ENCODE data around the gene LMF1. TPM values are rescaled to one million over a fixed set of nuclear protein-coding genes. Genes with fewer than 3 reads are reported as not detected.

LMF1 gene
- total RNA-seq, 1 experiment from 2014 or later, result 13.5 TPM

GRCh38 chr16:997440-998051 lies 26.8 kb upstream of the LMF1 start:
- H3K4me2 ChIP-seq (ENCODE audit: low read length), result peak overlapping the region; percentile 79
- TF ChIP-seq EZH2 (IDR thresholded peaks at IDR 0.05; ENCODE audit: low read length, unreplicated experiment) (no peak), EZH2phosphoT487 (IDR thresholded peaks at IDR 0.05; ENCODE audit: borderline replicate concordance, low read length) (no peak)
- TF ChIP-seq, protein P1, sequence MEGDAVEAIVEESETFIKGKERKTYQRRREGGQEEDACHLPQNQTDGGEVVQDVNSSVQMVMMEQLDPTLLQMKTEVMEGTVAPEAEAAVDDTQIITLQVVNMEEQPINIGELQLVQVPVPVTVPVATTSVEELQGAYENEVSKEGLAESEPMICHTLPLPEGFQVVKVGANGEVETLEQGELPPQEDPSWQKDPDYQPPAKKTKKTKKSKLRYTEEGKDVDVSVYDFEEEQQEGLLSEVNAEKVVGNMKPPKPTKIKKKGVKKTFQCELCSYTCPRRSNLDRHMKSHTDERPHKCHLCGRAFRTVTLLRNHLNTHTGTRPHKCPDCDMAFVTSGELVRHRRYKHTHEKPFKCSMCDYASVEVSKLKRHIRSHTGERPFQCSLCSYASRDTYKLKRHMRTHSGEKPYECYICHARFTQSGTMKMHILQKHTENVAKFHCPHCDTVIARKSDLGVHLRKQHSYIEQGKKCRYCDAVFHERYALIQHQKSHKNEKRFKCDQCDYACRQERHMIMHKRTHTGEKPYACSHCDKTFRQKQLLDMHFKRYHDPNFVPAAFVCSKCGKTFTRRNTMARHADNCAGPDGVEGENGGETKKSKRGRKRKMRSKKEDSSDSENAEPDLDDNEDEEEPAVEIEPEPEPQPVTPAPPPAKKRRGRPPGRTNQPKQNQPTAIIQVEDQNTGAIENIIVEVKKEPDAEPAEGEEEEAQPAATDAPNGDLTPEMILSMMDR (conservative IDR thresholded peaks at IDR 0.05; ENCODE audit: low read depth, low read length), result no peak
- no peaks in the 10 kb centered on the region for H3K79me2 ChIP-seq (ENCODE audit: low read length)
- ChIA-PET CTCF (no interaction called here), POLR2A (ENCODE audit: unreplicated experiment) (no interaction called here)
- no peaks in the 10 kb centered on the region for H3K9me3 ChIP-seq (ENCODE audit: low read length)
- H4K20me1 ChIP-seq (ENCODE audit: low read length), result no peaks in the 10 kb centered on the region
- DNase-seq (peak; percentile 57), ATAC-seq (peak; percentile 89)
- H3K4me3 ChIP-seq (ENCODE audit: low read length), result peak overlapping the region; percentile 52
- peak overlapping the region; percentile 64 for H2AFZ ChIP-seq (ENCODE audit: low read length)
- H3K27me3 ChIP-seq (ENCODE audit: low read length), result no peaks in the 10 kb centered on the region
- no TSS peak for BruUV-seq (replicated peaks)
- H3K36me3 ChIP-seq (ENCODE audit: low read depth, low read length), result no peaks in the 10 kb centered on the region
- no peak overlapping the region for H3K9ac ChIP-seq (ENCODE audit: low read length)
- peaks cover 3% of the 10 kb centered on the region for H3K4me1 ChIP-seq (ENCODE audit: insufficient read depth, low read length)
- intact Hi-C loops (cut with micrococcal nuclease), result no loop called here
- H3K9me2 ChIP-seq (replicated peaks; ENCODE audit: low read length), result no peaks in the 10 kb centered on the region
- H3K27ac ChIP-seq (ENCODE audit: low read length), result no peak overlapping the region
- no peaks in the 10 kb centered on the region for H3F3A ChIP-seq (ENCODE audit: low read length, unreplicated experiment)

DNA sequence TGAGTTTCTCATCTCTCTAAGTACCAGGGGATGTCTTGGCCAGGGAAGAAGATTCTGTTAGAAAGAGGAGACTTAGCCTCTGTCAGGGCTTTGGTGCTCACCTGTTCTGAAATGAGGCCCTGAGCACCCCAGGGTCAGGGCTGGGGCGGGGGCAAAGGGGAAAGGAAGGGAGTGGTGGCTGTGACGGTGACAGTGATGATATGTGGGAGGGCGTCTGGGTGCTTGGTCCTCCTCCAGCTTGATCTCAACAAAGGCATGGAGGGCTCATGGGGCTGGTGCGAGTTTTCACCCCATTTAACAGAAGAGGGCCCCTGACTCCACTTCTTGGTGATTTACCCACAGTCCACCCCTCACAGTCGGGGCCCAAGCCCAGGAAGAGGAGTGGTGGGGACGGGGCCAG lies 25.9 kb upstream of the LMF1 start:
- Histone ChIP-seq H3K27me3 (ENCODE audit: low read length) (no peaks in the 10 kb centered on the region), H3K4me2 (ENCODE audit: low read length) (peak overlapping the region; percentile 79), H3K9ac (ENCODE audit: low read length) (no peak overlapping the region)

GRCh38 chr16:995783-996182 lies 25.0 kb upstream of the LMF1 start:
- CTCF ChIA-PET, result no interaction called here
- POLR2A ChIA-PET (ENCODE audit: unreplicated experiment), result no interaction called here
- no peak for DNase-seq

More for the DNA sequence above, 25.9 kb upstream of the LMF1 start:
- no peak overlapping the region for H3K27ac ChIP-seq (ENCODE audit: low read length)
- H3K36me3 ChIP-seq (ENCODE audit: low read depth, low read length), result no peaks in the 10 kb centered on the region
- H3K79me2 ChIP-seq (ENCODE audit: low read length), result no peaks in the 10 kb centered on the region
- DNase-seq (no peak), ATAC-seq (no peak)
- CTCF ChIA-PET, result interaction anchor here (0.6 kb wide), 1 partner anchor 61 kb away, joined by 3 read pairs; no protein-coding TSS in a partner anchor
- no peaks in the 10 kb centered on the region for H4K20me1 ChIP-seq (ENCODE audit: low read length)
- H3F3A ChIP-seq (ENCODE audit: low read length, unreplicated experiment), result no peaks in the 10 kb centered on the region
- no peak overlapping the region for H3K4me3 ChIP-seq (ENCODE audit: low read length)
- no TSS peak for BruUV-seq (replicated peaks)
- TF ChIP-seq EZH2phosphoT487 (IDR thresholded peaks at IDR 0.05; ENCODE audit: borderline replicate concordance, low read length) (no peak), EZH2 (IDR thresholded peaks at IDR 0.05; ENCODE audit: low read length, unreplicated experiment) (no peak)
- H3K4me1 ChIP-seq (ENCODE audit: insufficient read depth, low read length), result no peaks in the 10 kb centered on the region
- H3K9me3 ChIP-seq (ENCODE audit: low read length), result no peaks in the 10 kb centered on the region
- POLR2A ChIA-PET (ENCODE audit: unreplicated experiment), result no interaction called here
- intact Hi-C loops (cut with micrococcal nuclease), result no loop called here
- H2AFZ ChIP-seq (ENCODE audit: low read length), result no peak overlapping the region
- H3K9me2 ChIP-seq (replicated peaks; ENCODE audit: low read length), result no peaks in the 10 kb centered on the region

More at GRCh38 chr16:995783-996182, 25.0 kb upstream of the LMF1 start:
- BruUV-seq (replicated peaks), result no TSS peak
- no peaks in the 10 kb centered on the region for H3K4me1 ChIP-seq (ENCODE audit: insufficient read depth, low read length)
- H3K79me2 ChIP-seq (ENCODE audit: low read length), result no peaks in the 10 kb centered on the region
- H3K4me2 ChIP-seq (ENCODE audit: low read length), result no peak overlapping the region
- H4K20me1 ChIP-seq (ENCODE audit: low read length), result no peaks in the 10 kb centered on the region
- H3K36me3 ChIP-seq (ENCODE audit: low read depth, low read length), result no peaks in the 10 kb centered on the region
- no peak overlapping the region for H3K4me3 ChIP-seq (ENCODE audit: low read length)
- intact Hi-C loops (cut with micrococcal nuclease), result no loop called here
- H3K27me3 ChIP-seq (ENCODE audit: low read length), result no peaks in the 10 kb centered on the region
- H3K27ac ChIP-seq (ENCODE audit: low read length), result no peak overlapping the region
- no peak overlapping the region for H3K9ac ChIP-seq (ENCODE audit: low read length)
- TF ChIP-seq EZH2 (IDR thresholded peaks at IDR 0.05; ENCODE audit: low read length, unreplicated experiment), result no peak
- H3K9me2 ChIP-seq (replicated peaks; ENCODE audit: low read length), result no peaks in the 10 kb centered on the region
- no peaks in the 10 kb centered on the region for H3K9me3 ChIP-seq (ENCODE audit: low read length)
- ATAC-seq, result no peak
- H3F3A ChIP-seq (ENCODE audit: low read length, unreplicated experiment), result no peaks in the 10 kb centered on the region
- H2AFZ ChIP-seq (ENCODE audit: low read length), result no peak overlapping the region
